ENCODE data around the gene GSTO2. TPM values are rescaled to one million over a fixed set of nuclear protein-coding genes. Genes with fewer than 3 reads are reported as not detected.

The GSTO2 gene
- total RNA-seq, 1 donor from 2014 or later = 24.0 TPM

DNA sequence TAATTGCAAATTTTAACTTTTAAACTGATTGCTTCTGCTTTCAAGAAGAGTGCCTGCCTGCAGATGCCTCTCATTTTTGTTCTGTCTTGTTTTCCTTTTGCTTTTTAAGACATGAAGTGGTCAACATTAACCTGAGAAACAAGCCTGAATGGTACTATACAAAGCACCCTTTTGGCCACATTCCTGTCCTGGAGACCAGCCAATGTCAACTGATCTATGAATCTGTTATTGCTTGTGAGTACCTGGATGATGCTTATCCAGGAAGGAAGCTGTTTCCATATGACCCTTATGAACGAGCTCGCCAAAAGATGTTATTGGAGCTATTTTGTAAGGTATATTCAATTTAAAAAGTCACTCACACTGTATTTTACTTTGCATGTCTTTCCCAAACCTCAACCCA is 8.8 kb downstream of the GSTO2 start:
- H3K36me3 ChIP-seq (ENCODE audit: control insufficient read depth, insufficient read depth, low read length) = no peaks in the 10 kb centered on the region
- H3K4me3 ChIP-seq (ENCODE audit: low read depth, low read length) = no peak overlapping the region
- TF ChIP-seq, protein P1, sequence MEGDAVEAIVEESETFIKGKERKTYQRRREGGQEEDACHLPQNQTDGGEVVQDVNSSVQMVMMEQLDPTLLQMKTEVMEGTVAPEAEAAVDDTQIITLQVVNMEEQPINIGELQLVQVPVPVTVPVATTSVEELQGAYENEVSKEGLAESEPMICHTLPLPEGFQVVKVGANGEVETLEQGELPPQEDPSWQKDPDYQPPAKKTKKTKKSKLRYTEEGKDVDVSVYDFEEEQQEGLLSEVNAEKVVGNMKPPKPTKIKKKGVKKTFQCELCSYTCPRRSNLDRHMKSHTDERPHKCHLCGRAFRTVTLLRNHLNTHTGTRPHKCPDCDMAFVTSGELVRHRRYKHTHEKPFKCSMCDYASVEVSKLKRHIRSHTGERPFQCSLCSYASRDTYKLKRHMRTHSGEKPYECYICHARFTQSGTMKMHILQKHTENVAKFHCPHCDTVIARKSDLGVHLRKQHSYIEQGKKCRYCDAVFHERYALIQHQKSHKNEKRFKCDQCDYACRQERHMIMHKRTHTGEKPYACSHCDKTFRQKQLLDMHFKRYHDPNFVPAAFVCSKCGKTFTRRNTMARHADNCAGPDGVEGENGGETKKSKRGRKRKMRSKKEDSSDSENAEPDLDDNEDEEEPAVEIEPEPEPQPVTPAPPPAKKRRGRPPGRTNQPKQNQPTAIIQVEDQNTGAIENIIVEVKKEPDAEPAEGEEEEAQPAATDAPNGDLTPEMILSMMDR (IDR thresholded peaks at IDR 0.05; ENCODE audit: insufficient read depth, low read length, poor library complexity, severe bottlenecking) = no peak
- DNase-seq (ENCODE audit: low read depth) = no peak
- no peaks in the 10 kb centered on the region for H3K27me3 ChIP-seq (ENCODE audit: control insufficient read depth, insufficient read depth, low read length)

DNA sequence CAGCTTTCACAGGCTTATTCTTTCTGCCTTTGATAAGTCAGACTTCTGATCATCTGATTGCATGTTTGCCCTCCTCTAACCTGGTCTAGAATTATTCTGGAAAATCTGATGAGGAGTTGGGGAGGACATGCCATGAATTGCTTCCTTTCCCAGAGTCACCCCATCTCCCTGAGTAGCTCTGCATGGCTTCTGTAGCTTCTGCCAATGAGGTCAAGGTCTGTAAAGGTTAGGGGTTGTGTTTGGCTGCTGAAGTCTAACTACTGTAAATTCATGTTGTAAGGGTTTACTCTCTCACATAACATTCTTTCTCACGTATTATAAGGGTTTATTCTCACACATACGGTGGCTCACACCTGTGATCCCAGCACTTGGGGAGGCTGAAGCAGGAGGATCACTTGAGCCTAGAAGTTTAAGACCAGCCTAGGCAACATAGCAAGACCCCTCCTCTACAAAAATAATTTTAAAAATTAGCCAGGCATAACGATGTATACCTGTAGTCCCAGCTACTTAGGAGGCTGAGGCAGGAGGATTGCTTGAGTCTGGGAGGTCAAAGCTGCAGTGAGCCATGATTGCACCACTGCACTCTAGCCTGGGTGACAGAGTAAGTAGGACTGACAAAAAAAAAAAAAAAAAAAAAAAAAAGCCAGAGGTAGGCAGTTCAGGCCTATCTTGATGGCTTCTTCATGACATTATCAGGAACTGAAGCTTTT is 10.7 kb downstream of the GSTO2 start:
- no peaks in the 10 kb centered on the region for H3K36me3 ChIP-seq (ENCODE audit: control insufficient read depth, insufficient read depth, low read length)

DNA sequence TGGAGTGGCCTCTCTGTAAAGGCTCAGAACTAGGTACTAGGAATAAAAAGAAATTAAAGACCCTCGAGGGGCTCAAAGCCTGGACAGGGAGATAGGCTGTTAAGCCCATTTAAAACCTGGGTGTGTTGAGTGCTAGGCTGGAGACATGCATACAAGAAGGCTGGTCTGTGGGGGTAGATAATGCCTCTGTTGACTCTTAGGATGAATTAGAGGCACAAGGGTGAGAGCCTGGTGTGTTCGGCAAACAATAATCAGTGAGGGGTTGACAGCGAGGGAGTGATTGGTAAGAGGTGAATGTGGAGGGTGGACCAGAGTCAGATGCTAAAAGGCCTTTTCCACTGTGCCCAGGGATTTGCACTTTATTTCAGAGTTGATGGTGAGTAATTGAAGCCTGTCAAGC is 12.7 kb downstream of the GSTO2 start:
- no peak overlapping the region for H3K4me3 ChIP-seq (ENCODE audit: low read depth, low read length)

More for the DNA sequence above, 10.7 kb downstream of the GSTO2 start:
- H3K27me3 ChIP-seq (ENCODE audit: control insufficient read depth, insufficient read depth, low read length) = no peaks in the 10 kb centered on the region
- H3K4me3 ChIP-seq (ENCODE audit: low read depth, low read length) = no peak overlapping the region
- TF ChIP-seq, protein P1 (IDR thresholded peaks at IDR 0.05; ENCODE audit: insufficient read depth, low read length, poor library complexity, severe bottlenecking) = no peak
- DNase-seq (ENCODE audit: low read depth) = no peak

DNA sequence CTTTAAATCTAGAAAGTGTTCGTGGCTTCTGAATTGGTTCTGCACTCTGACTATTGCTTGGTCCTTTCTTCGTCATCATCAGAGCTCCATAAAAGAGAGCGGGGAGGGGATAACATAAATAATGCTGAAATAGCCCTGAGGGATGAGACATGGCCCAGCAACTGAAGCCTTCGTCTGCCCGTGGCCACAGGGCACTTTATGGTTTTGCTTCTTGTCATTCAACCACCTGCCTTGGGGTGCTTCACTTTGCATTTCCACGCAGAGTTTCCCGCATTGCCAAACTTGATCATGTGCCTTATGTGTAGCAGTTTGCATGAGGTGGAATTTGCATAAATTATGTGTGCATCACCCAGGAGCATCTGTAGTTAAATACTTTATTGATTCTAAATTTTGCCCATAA is 15.9 kb downstream of the GSTO2 start:
- no peaks in the 10 kb centered on the region for H3K27me3 ChIP-seq (ENCODE audit: control insufficient read depth, insufficient read depth, low read length)
- no peak for DNase-seq (ENCODE audit: low read depth)
- no peak overlapping the region for H3K4me3 ChIP-seq (ENCODE audit: low read depth, low read length)
- H3K36me3 ChIP-seq (ENCODE audit: control insufficient read depth, insufficient read depth, low read length) = no peaks in the 10 kb centered on the region
- TF ChIP-seq, protein P1 (IDR thresholded peaks at IDR 0.05; ENCODE audit: insufficient read depth, low read length, poor library complexity, severe bottlenecking) = no peak

More for the DNA sequence above, 12.7 kb downstream of the GSTO2 start:
- no peaks in the 10 kb centered on the region for H3K27me3 ChIP-seq (ENCODE audit: control insufficient read depth, insufficient read depth, low read length)
- H3K36me3 ChIP-seq (ENCODE audit: control insufficient read depth, insufficient read depth, low read length) = no peaks in the 10 kb centered on the region
- no peak for DNase-seq (ENCODE audit: low read depth)
- TF ChIP-seq, protein P1 (IDR thresholded peaks at IDR 0.05; ENCODE audit: insufficient read depth, low read length, poor library complexity, severe bottlenecking) = no peak

DNA sequence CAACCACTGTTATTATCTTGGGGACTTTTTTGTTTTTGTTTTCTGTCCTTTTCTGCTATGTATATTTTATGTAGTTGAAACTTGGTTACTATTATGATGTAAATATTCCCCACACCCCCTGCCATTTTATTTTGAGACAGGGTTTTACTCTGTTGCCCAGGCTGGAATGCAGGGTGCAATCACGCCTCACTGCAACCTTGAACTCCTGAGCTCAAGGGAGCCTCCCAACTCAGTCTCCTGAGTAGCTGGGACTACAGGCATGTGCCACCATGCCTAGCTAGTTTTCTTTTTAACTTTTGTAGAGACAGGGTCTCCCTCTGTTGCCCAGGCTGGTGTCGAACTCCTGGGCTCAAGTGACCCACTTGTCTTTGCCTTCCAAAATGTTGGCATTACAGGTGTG is 18.0 kb downstream of the GSTO2 start:
- TF ChIP-seq, protein P1 (IDR thresholded peaks at IDR 0.05; ENCODE audit: insufficient read depth, low read length, poor library complexity, severe bottlenecking) = no peak
- no peak for DNase-seq (ENCODE audit: low read depth)
- Histone ChIP-seq H3K27me3 (ENCODE audit: control insufficient read depth, insufficient read depth, low read length) (no peaks in the 10 kb centered on the region), H3K4me3 (ENCODE audit: low read depth, low read length) (no peak overlapping the region), H3K36me3 (ENCODE audit: control insufficient read depth, insufficient read depth, low read length) (no peaks in the 10 kb centered on the region)

DNA sequence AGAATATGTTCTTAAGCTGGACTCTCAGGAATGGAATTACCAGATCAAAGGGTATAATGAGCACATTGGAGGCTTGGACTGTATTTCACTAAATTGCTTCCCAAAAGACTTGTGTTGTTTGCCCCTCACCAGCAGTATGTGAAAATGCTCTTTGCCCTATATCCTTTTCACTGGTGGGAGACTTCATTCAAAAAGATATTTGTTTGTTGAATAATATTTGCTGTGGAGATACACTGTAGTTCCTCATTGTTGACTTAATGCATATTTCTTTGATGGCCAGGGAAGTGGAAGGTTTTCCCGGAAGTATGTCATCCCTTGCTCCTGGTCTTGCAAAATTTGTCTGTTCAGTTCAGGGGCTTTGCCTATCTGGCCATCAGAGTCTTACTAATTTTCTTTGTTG is 19.4 kb downstream of the GSTO2 start:
- TF ChIP-seq, protein P1 (IDR thresholded peaks at IDR 0.05; ENCODE audit: insufficient read depth, low read length, poor library complexity, severe bottlenecking) = no peak
- H3K36me3 ChIP-seq (ENCODE audit: control insufficient read depth, insufficient read depth, low read length) = no peaks in the 10 kb centered on the region
- H3K4me3 ChIP-seq (ENCODE audit: low read depth, low read length) = no peak overlapping the region
- DNase-seq (ENCODE audit: low read depth) = no peak
- H3K27me3 ChIP-seq (ENCODE audit: control insufficient read depth, insufficient read depth, low read length) = no peaks in the 10 kb centered on the region
